HEK293 (cell line): ENCODE measurements around the gene CACHD1.

ENCODE experiments used
- CTCF ChIA-PET: fragments of 350-600 bp; formaldehyde crosslinking; extraction: SDS; loops from one replicate; lab custom pipeline; 2021; ENCODE audit warnings: antibody characterized with exemption; lab: Yijun Ruan, JAX
- POLR2A ChIA-PET: fragments of 300-600 bp; formaldehyde crosslinking; extraction: SDS; loops from one replicate; lab custom pipeline; 2020; ENCODE audit warnings: antibody characterized with exemption, inconsistent platforms; lab: Yijun Ruan, JAX
- H3K27ac ChIP-seq: fragments of 200-500 bp; sonication (Bioruptor generic); 2 replicates; pipeline ENCODE4 v1.5.1; 2014; ENCODE audit warnings: low read depth, low read length, control low read depth, inconsistent platforms; ENCODE audit errors: extremely low read depth
- H3K36me3 ChIP-seq, 2 experiments: fragments of 200-500 bp in 1 of 2; sonication (Bioruptor generic) in 1 of 2; 1 replicate in 1 of 2; 2 replicates in 1 of 2; pipeline ENCODE4 v1.5.1; 2014 to 2017; ENCODE audit warnings: inconsistent platforms in 2 of 2, low read length in 2 of 2; ENCODE audit not compliant: control insufficient read depth in 2 of 2, insufficient read depth in 1 of 2
- H3K4me1 ChIP-seq: fragments of 200-500 bp; sonication (Bioruptor generic); 2 replicates; pipeline ENCODE4 v1.5.1; 2014; ENCODE audit warnings: mild to moderate bottlenecking, low read length, inconsistent platforms; ENCODE audit not compliant: control insufficient read depth, insufficient read depth
- H3K4me3 ChIP-seq: 2 replicates; pipeline ENCODE4 v1.5.1; 2011; ENCODE audit warnings: low read depth, mild to moderate bottlenecking, control low read depth, low read length, moderate library complexity
- H3K9me3 ChIP-seq: fragments of 200-500 bp; sonication (Bioruptor generic); 2 replicates; pipeline ENCODE4 v1.5.1; 2014; ENCODE audit warnings: low read depth, low read length, inconsistent platforms; ENCODE audit not compliant: control insufficient read depth, insufficient read depth
- BCL11B ChIP-seq: fragments of 450-650 bp; formaldehyde crosslinking; IDR thresholded peaks from 2 replicates; pipeline ENCODE4 v1.5.1; 2016; ENCODE audit warnings: low read depth, missing biosample characterization, missing genetic modification characterization
- CTCF ChIP-seq: fragments of 450-650 bp; formaldehyde crosslinking; IDR thresholded peaks from 2 replicates; pipeline ENCODE4 v1.5.1; 2016; ENCODE audit warnings: missing biosample characterization, missing genetic modification characterization
- GLI2 ChIP-seq: fragments of 450-650 bp; formaldehyde crosslinking; IDR thresholded peaks from 2 replicates; pipeline ENCODE4; 2017; ENCODE audit warnings: missing biosample characterization, missing genetic modification characterization, low read depth, borderline replicate concordance
- GLIS1 ChIP-seq: fragments of 450-650 bp; formaldehyde crosslinking; IDR thresholded peaks from 2 replicates; pipeline ENCODE4 v1.5.1; 2016; ENCODE audit warnings: missing biosample characterization, missing genetic modification characterization
- OVOL3 ChIP-seq: fragments of 450-650 bp; formaldehyde crosslinking; IDR thresholded peaks from 2 replicates; pipeline ENCODE4 v1.5.1; 2016; ENCODE audit warnings: missing biosample characterization, missing genetic modification characterization
- RBAK ChIP-seq: fragments of 450-650 bp; formaldehyde crosslinking; IDR thresholded peaks from 2 replicates; pipeline ENCODE4 v1.5.1; 2016; ENCODE audit warnings: missing biosample characterization, missing genetic modification characterization
- SALL2 ChIP-seq: fragments of 450-650 bp; formaldehyde crosslinking; IDR thresholded peaks from 2 replicates; pipeline ENCODE4 v1.5.0; 2017; ENCODE audit warnings: missing biosample characterization, mild to moderate bottlenecking, missing genetic modification characterization, borderline replicate concordance
- WT1 ChIP-seq: fragments of 450-650 bp; formaldehyde crosslinking; IDR thresholded peaks from 2 replicates; pipeline ENCODE4 v1.5.1; 2016; ENCODE audit warnings: missing biosample characterization, missing genetic modification characterization
- ZBTB49 ChIP-seq: fragments of 450-650 bp; formaldehyde crosslinking; IDR thresholded peaks from 2 replicates; pipeline ENCODE4 v1.5.1; 2016; ENCODE audit warnings: missing biosample characterization, missing genetic modification characterization, low read depth
- ZEB2 ChIP-seq: fragments of 450-650 bp; formaldehyde crosslinking; IDR thresholded peaks from 2 replicates; pipeline ENCODE4 v1.5.1; 2016; ENCODE audit warnings: missing biosample characterization, missing genetic modification characterization
- ZFP37 ChIP-seq: fragments of 450-650 bp; formaldehyde crosslinking; IDR thresholded peaks from 2 replicates; pipeline ENCODE4 v1.5.1; 2016; ENCODE audit warnings: missing biosample characterization, missing genetic modification characterization
- ZFP69B ChIP-seq: fragments of 450-650 bp; formaldehyde crosslinking; IDR thresholded peaks from 2 replicates; pipeline ENCODE4 v1.5.1; 2016; ENCODE audit warnings: missing biosample characterization, missing genetic modification characterization
- ZIC2 ChIP-seq: fragments of 450-650 bp; formaldehyde crosslinking; IDR thresholded peaks from 2 replicates; pipeline ENCODE4 v1.5.1; 2016; ENCODE audit warnings: missing biosample characterization, missing genetic modification characterization
- ZNF121 ChIP-seq: fragments of 450-650 bp; formaldehyde crosslinking; IDR thresholded peaks from 2 replicates; pipeline ENCODE4 v1.5.1; 2016; ENCODE audit warnings: missing biosample characterization, missing genetic modification characterization
- ZNF140 ChIP-seq: fragments of 450-650 bp; formaldehyde crosslinking; IDR thresholded peaks from 2 replicates; pipeline ENCODE4 v1.5.1; 2016; ENCODE audit warnings: missing biosample characterization, missing genetic modification characterization
- ZNF175 ChIP-seq: fragments of 450-650 bp; formaldehyde crosslinking; IDR thresholded peaks from 2 replicates; pipeline ENCODE4 v1.5.1; 2016; ENCODE audit warnings: missing biosample characterization, missing genetic modification characterization
- ZNF223 ChIP-seq: fragments of 450-650 bp; formaldehyde crosslinking; IDR thresholded peaks from 2 replicates; pipeline ENCODE4 v1.5.1; 2016; ENCODE audit warnings: missing biosample characterization, missing genetic modification characterization
- ZNF398 ChIP-seq: fragments of 450-650 bp; formaldehyde crosslinking; IDR thresholded peaks from 2 replicates; pipeline ENCODE4 v1.5.1; 2017; ENCODE audit warnings: missing biosample characterization, missing genetic modification characterization
- ZNF426 ChIP-seq: fragments of 450-650 bp; formaldehyde crosslinking; IDR thresholded peaks from 2 replicates; pipeline ENCODE4 v1.5.1; 2017; ENCODE audit warnings: missing biosample characterization, missing genetic modification characterization, mild to moderate bottlenecking, inconsistent platforms, moderate library complexity
- ZNF433 ChIP-seq: fragments of 450-650 bp; formaldehyde crosslinking; IDR thresholded peaks from 2 replicates; pipeline ENCODE4 v1.5.1; 2016; ENCODE audit warnings: missing biosample characterization, missing genetic modification characterization, low read depth
- ZNF48 ChIP-seq: fragments of 450-650 bp; formaldehyde crosslinking; IDR thresholded peaks from 2 replicates; pipeline ENCODE4 v1.5.1; 2016; ENCODE audit warnings: missing biosample characterization, missing genetic modification characterization
- ZNF624 ChIP-seq: fragments of 450-650 bp; formaldehyde crosslinking; IDR thresholded peaks from 2 replicates; pipeline ENCODE4 v1.5.1; 2017; ENCODE audit warnings: missing biosample characterization, missing genetic modification characterization
- ZNF670 ChIP-seq: fragments of 450-650 bp; formaldehyde crosslinking; IDR thresholded peaks from 2 replicates; pipeline ENCODE4 v1.5.1; 2016; ENCODE audit warnings: missing biosample characterization, missing genetic modification characterization, low read depth
- TF ChIP-seq, protein P1 (sequence below): fragments of 450-650 bp; formaldehyde crosslinking; IDR thresholded peaks from 2 replicates; pipeline ENCODE4 v1.5.1; 2016; ENCODE audit warnings: missing biosample characterization, missing genetic modification characterization
- TF ChIP-seq, protein P2 (sequence below): fragments of 450-650 bp; formaldehyde crosslinking; IDR thresholded peaks from 2 replicates; pipeline ENCODE4 v1.5.1; 2017; ENCODE audit warnings: missing biosample characterization, missing genetic modification characterization
- TF ChIP-seq, protein P3 (sequence below): fragments of 450-650 bp; formaldehyde crosslinking; IDR thresholded peaks from 2 replicates; pipeline ENCODE4 v1.5.1; 2016; ENCODE audit warnings: missing biosample characterization, missing genetic modification characterization

Gene CACHD1

DNA sequence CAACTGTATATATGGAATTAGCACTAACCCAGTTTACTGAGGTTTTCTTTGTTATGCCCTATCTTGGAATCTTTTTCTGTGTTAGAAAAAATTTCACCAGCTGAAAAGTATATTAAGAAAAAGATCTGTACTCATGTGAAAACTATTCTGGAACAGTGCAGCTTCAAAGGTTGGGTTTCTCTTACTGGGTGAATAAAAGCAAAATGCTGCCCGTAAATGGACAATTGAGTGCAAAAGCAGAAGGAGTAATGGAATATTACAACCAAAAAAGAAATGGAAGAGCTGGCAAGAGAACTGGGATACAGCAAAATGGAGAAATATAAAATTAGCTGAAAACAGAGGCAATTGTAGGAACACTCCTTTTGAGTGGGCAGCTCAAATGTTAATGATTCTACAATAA lies 257.9 kb downstream of the CACHD1 start:
- POLR2A ChIA-PET, result interaction anchor here (0.9 kb wide), 1 partner anchor 18 kb away, joined by 4 read pairs; no protein-coding TSS in a partner anchor
- no peak for TF ChIP-seq ZFP69B (tag by site-specific recombination)
- no peak for TF ChIP-seq ZNF48 (tag by site-specific recombination)
- no peak for TF ChIP-seq ZNF426 (tag by site-specific recombination)
- no peak for TF ChIP-seq ZNF398 (tag by site-specific recombination)
- TF ChIP-seq RBAK, result no peak
- TF ChIP-seq, protein P1, sequence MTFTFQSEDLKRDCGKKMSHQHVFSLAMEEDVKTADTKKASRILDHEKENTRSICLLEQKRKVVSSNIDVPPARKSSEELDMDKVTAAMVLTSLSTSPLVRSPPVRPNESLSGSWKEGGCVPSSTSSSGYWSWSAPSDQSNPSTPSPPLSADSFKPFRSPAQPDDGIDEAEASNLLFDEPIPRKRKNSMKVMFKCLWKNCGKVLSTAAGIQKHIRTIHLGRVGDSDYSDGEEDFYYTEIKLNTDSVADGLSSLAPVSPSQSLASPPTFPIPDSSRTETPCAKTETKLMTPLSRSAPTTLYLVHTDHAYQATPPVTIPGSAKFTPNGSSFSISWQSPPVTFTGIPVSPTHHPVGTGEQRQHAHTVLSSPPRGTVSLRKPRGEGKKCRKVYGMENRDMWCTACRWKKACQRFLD, result no peak
- no peak for TF ChIP-seq ZNF624
- TF ChIP-seq SALL2 (tag by site-specific recombination), result no peak
- no peak for TF ChIP-seq GLIS1
- no peak for TF ChIP-seq ZNF433 (tag by site-specific recombination)
- TF ChIP-seq, protein P2, sequence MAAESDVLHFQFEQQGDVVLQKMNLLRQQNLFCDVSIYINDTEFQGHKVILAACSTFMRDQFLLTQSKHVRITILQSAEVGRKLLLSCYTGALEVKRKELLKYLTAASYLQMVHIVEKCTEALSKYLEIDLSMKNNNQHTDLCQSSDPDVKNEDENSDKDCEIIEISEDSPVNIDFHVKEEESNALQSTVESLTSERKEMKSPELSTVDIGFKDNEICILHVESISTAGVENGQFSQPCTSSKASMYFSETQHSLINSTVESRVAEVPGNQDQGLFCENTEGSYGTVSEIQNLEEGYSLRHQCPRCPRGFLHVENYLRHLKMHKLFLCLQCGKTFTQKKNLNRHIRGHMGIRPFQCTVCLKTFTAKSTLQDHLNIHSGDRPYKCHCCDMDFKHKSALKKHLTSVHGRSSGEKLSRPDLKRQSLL, result no peak
- TF ChIP-seq BCL11B (tag by site-specific recombination), result no peak
- no peak for TF ChIP-seq WT1 (tag by site-specific recombination)
- TF ChIP-seq ZIC2, result no peak
- no peak for TF ChIP-seq ZBTB49 (tag by site-specific recombination)
- no peak for TF ChIP-seq ZEB2 (tag by site-specific recombination)
- no peak for TF ChIP-seq ZNF670 (tag by site-specific recombination)
- TF ChIP-seq ZNF140 (tag by site-specific recombination), result no peak
- no peak for TF ChIP-seq ZNF121 (tag by site-specific recombination)

GRCh38 chr1:64733581-64734286 lies 263.8 kb downstream of the CACHD1 start:
- H3K27ac ChIP-seq, result no peak overlapping the region
- H3K4me1 ChIP-seq, result no peaks in the 10 kb centered on the region
- H3K4me3 ChIP-seq, result no peak overlapping the region
- ChIA-PET CTCF (interaction anchor here (0.6 to 1.4 kb wide), 2 partner anchors 10 to 173 kb away, joined by 3 read pairs; no protein-coding TSS in a partner anchor), POLR2A (interaction anchor here (0.5 kb wide), 1 partner anchor 576 kb away, joined by 7 read pairs; no protein-coding TSS in a partner anchor)
- H3K36me3 ChIP-seq, result no peaks in the 10 kb centered on the region
- H3K9me3 ChIP-seq, result no peaks in the 10 kb centered on the region
- TF ChIP-seq ZNF223 (tag by site-specific recombination), result no peak
- TF ChIP-seq, protein P3, sequence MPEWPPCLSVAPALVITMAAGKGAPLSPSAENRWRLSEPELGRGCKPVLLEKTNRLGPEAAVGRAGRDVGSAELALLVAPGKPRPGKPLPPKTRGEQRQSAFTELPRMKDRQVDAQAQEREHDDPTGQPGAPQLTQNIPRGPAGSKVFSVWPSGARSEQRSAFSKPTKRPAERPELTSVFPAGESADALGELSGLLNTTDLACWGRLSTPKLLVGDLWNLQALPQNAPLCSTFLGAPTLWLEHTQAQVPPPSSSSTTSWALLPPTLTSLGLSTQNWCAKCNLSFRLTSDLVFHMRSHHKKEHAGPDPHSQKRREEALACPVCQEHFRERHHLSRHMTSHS (tag by site-specific recombination), result no peak
- no peak for TF ChIP-seq GLI2 (tag by site-specific recombination)
- no peak for TF ChIP-seq CTCF
- TF ChIP-seq ZNF48 (tag by site-specific recombination), result no peak
- TF ChIP-seq ZFP37 (tag by site-specific recombination), result no peak
- no peak for TF ChIP-seq OVOL3 (tag by site-specific recombination)
- TF ChIP-seq ZNF175, result no peak

More for the DNA sequence above, 257.9 kb downstream of the CACHD1 start:
- Histone ChIP-seq H3K4me3 (no peak overlapping the region), H3K4me1 (no peaks in the 10 kb centered on the region), H3K27ac (no peak overlapping the region), H3K9me3 (no peaks in the 10 kb centered on the region), H3K36me3 (no peaks in the 10 kb centered on the region)
- CTCF ChIA-PET, result interaction anchor here (0.6 kb wide), 1 partner anchor 9 kb away, joined by 3 read pairs; no protein-coding TSS in a partner anchor
